GM12878 (cell line): ENCODE measurements around the gene UNKL. TPM values are rescaled to one million over a fixed set of nuclear protein-coding genes. Genes with fewer than 3 reads are reported as not detected.

ENCODE experiments used
- ATAC-seq: fragments of 200-7000 bp; cut with Tn5 transposase; 3 replicates; pipeline ENCODE4 v1.9.1; 2020; ENCODE audit warnings: mild to moderate bottlenecking, moderate library complexity
- BruUV-seq: library from RNA; stranded (reverse); fragments of 400-500 nt; replicated peaks from 2 replicates; lab custom pipeline; 2021; lab: Mats Ljungman, UMichigan
- CTCF ChIA-PET: fragments of 300-600 bp; sonication (Branson Sonifier 250); formaldehyde crosslinking; extraction: SDS; loops from one replicate; lab custom pipeline; 2021; ENCODE audit warnings: inconsistent platforms; lab: Yijun Ruan, JAX
- POLR2A ChIA-PET: fragments of 350-600 bp; formaldehyde crosslinking; extraction: SDS; loops from one replicate; lab custom pipeline; 2021; ENCODE audit warnings: inconsistent platforms; lab: Charles Lee
- RAD21 ChIA-PET: fragments of 300-600 bp; sonication (Branson Sonifier 250); formaldehyde crosslinking; loops from one replicate; lab custom pipeline; 2023; ENCODE audit warnings: antibody characterized with exemption; ENCODE audit not compliant: unreplicated experiment; lab: Charles Lee
- SMC1A ChIA-PET: fragments of 300-600 bp; sonication (Branson Sonifier 250); formaldehyde crosslinking; loops from one replicate; lab custom pipeline; 2023; ENCODE audit not compliant: unreplicated experiment, uncharacterized antibody; lab: Charles Lee
- DNase-seq: peaks from one replicate; pipeline ENCODE4 v3.0.0-alpha.2; 2011; ENCODE audit warnings: low read depth, low spot score
- FAIRE-seq: peaks from 3 replicates; lab custom pipeline; 2011; peaks lifted over from hg19 to GRCh38; lab: Jason Lieb, UNC
- H2AFZ ChIP-seq: 2 replicates; pipeline ENCODE4 v1.6.0; 2011; ENCODE audit warnings: low read depth, low read length, control low read depth; ENCODE audit not compliant: control insufficient read depth
- H3K27ac ChIP-seq: 2 replicates; pipeline ENCODE4 v1.5.1; 2011; ENCODE audit warnings: control low read depth; ENCODE audit not compliant: control insufficient read depth, insufficient read depth
- H3K27me3 ChIP-seq, 2 experiments: replicated peaks in 1 of 2; 2 replicates each; pipeline versions ENCODE4 v1.6.0 to v1.6.1; 2011; ENCODE audit warnings: low read length in 1 of 2; ENCODE audit not compliant: control insufficient read depth in 2 of 2, insufficient read depth in 2 of 2
- H3K36me3 ChIP-seq, 2 experiments: 2 replicates each; pipeline ENCODE4 v1.5.1; 2011; ENCODE audit warnings: low read length in 1 of 2; ENCODE audit not compliant: control insufficient read depth in 2 of 2, insufficient read depth in 2 of 2
- H3K4me1 ChIP-seq: 2 replicates; pipeline ENCODE4 v1.6.1; 2011; ENCODE audit warnings: mild to moderate bottlenecking, low read length, moderate library complexity, mixed read lengths; ENCODE audit not compliant: control insufficient read depth, insufficient read depth
- H3K4me2 ChIP-seq: 2 replicates; pipeline ENCODE4 v1.6.0; 2011; ENCODE audit warnings: control low read depth; ENCODE audit not compliant: control insufficient read depth, insufficient read depth
- H3K4me3 ChIP-seq: fragments of 200-600 bp; sonication (generic); 2 replicates; pipeline ENCODE4 v1.5.1; 2016
- H3K79me2 ChIP-seq: 2 replicates; pipeline ENCODE4 v1.6.0; 2011; ENCODE audit warnings: low read length; ENCODE audit not compliant: control insufficient read depth, insufficient read depth
- H3K9ac ChIP-seq: 2 replicates; pipeline ENCODE4 v1.8.0; 2011; ENCODE audit warnings: low read length, control low read depth, mixed read lengths; ENCODE audit not compliant: control insufficient read depth, insufficient read depth
- H3K9me3 ChIP-seq: replicated peaks from 3 replicates; pipeline ENCODE4 v1.5.1; 2011; ENCODE audit warnings: mild to moderate bottlenecking, low read length; ENCODE audit not compliant: control insufficient read depth, insufficient read depth
- H4K20me1 ChIP-seq: 2 replicates; pipeline ENCODE4 v1.6.0; 2011; ENCODE audit not compliant: control insufficient read depth, insufficient read depth
- ATF7 ChIP-seq: fragments of 450-650 bp; IDR thresholded peaks from 2 replicates; pipeline ENCODE4 v1.6.1; 2016; ENCODE audit warnings: low read depth, mild to moderate bottlenecking
- CHD1 ChIP-seq: IDR thresholded peaks from 2 replicates; pipeline ENCODE4 v1.6.1; 2012; ENCODE audit warnings: low read depth, low read length, improper control_type of control experiment
- KAT2A ChIP-seq: conservative IDR thresholded peaks from 2 replicates; pipeline ENCODE4 v1.6.1; 2011; ENCODE audit warnings: low read depth, low read length; ENCODE audit not compliant: control insufficient read depth
- MTA2 ChIP-seq: fragments of 450-650 bp; IDR thresholded peaks from 2 replicates; pipeline ENCODE4 v1.6.1; 2016; ENCODE audit warnings: low read depth, mild to moderate bottlenecking, moderate library complexity
- NFYA ChIP-seq: IDR thresholded peaks from 2 replicates; pipeline ENCODE4 v1.6.1; 2011; ENCODE audit warnings: low read depth, mild to moderate bottlenecking, low read length, improper control_type of control experiment, borderline replicate concordance
- RAD21 ChIP-seq: IDR thresholded peaks from 2 replicates; pipeline ENCODE4 v1.6.1; 2011; ENCODE audit warnings: mild to moderate bottlenecking, low read depth, low read length, moderate library complexity; ENCODE audit not compliant: insufficient read depth
- RFX5 ChIP-seq: IDR thresholded peaks from 2 replicates; pipeline ENCODE4 v1.6.1; 2011; ENCODE audit warnings: low read depth, low read length, improper control_type of control experiment
- SIN3A ChIP-seq: IDR thresholded peaks from 2 replicates; pipeline ENCODE4 v1.6.1; 2012; ENCODE audit warnings: low read depth, low read length, improper control_type of control experiment
- SREBF1 ChIP-seq: IDR thresholded peaks from 2 replicates; pipeline ENCODE4 v1.6.1; 2012; ENCODE audit warnings: mild to moderate bottlenecking, low read length
- SREBF2 ChIP-seq: IDR thresholded peaks from 2 replicates; pipeline ENCODE4 v1.6.1; 2012; ENCODE audit warnings: mild to moderate bottlenecking, low read length
- SUPT20H ChIP-seq: IDR thresholded peaks from 2 replicates; pipeline ENCODE4 v1.6.1; 2011; ENCODE audit warnings: low read depth, mild to moderate bottlenecking, low read length, moderate library complexity, borderline replicate concordance; ENCODE audit not compliant: control insufficient read depth
- WGBS: methylation state at CpG from one replicate; pipeline ENCODE4 v1.1.6; 2016; ENCODE audit warnings: low lambda C conversion rate; ENCODE audit not compliant: insufficient replicate concordance, insufficient coverage; ENCODE audit errors: missing lambda C conversion rate; 5-methylcytosine and 5-hydroxymethylcytosine counted together
- in situ Hi-C: fragments of 300-500 bp; cut with MboI; formaldehyde crosslinking; loops from 9 replicates; pipeline ENCODE4 v1.14.3; 2018; ENCODE audit warnings: mixed read lengths
- intact Hi-C: fragments of 100-400 bp; cut with micrococcal nuclease; formaldehyde crosslinking; loops from one replicate; pipeline ENCODE4 v1.14.2; 2022; ENCODE audit not compliant: unreplicated experiment
- polyA plus RNA-seq, 11 experiments: library from polyadenylated mRNA; depleted of rRNA in 4 of 11; unstranded in 6 of 11; stranded (reverse) in 5 of 11; fragments of >200 nt; fragmentation: Nextera tagmentation in 4 of 11; fragmentation: Illumina TruSeq in 1 of 11; extraction: Ambion mirVana in 4 of 11; extraction: Trizol in 1 of 11; gene quantifications; 1 replicate in 1 of 11; 2 replicates in 10 of 11; pipeline versions ENCODE4 v1.2.1 to v1.2.3, GENCODE V29; 2011 to 2016; ENCODE audit warnings: inconsistent platforms in 2 of 11, missing spikeins in 2 of 11, low read depth in 1 of 11
- total RNA-seq, 4 experiments: library from RNA; depleted of rRNA in 3 of 4; stranded (reverse); fragments of >200 nt in 3 of 4; fragmentation: Illumina TruSeq in 1 of 4; extraction: Trizol in 1 of 4; gene quantifications; 2 replicates each; pipeline versions ENCODE4 v1.2.1 to v1.2.3, GENCODE V29; 2013 to 2021
- TF ChIP-seq, protein P1 (sequence below): fragments of 450-650 bp; IDR thresholded peaks from 2 replicates; pipeline ENCODE4 v1.6.1; 2017; ENCODE audit warnings: mild to moderate bottlenecking, moderate library complexity
- TF ChIP-seq, protein P2 (sequence below): IDR thresholded peaks from 2 replicates; pipeline ENCODE4 v1.6.1; 2012; ENCODE audit warnings: low read length, inconsistent platforms
- TF ChIP-seq, protein P3 (sequence below): IDR thresholded peaks from 2 replicates; pipeline ENCODE4 v1.6.1; 2011; ENCODE audit warnings: borderline replicate concordance, low read depth, mild to moderate bottlenecking, moderate library complexity, mixed read lengths, low read length; ENCODE audit not compliant: insufficient read depth; ENCODE audit errors: extremely low read length

Gene UNKL
- total and polyA plus RNA-seq, 10 of the 15 experiments (the other 5 are each of a cell fraction or from before 2014, with no cell fraction given): 0.40 to 21.6 (median 9.1) TPM

DNA sequence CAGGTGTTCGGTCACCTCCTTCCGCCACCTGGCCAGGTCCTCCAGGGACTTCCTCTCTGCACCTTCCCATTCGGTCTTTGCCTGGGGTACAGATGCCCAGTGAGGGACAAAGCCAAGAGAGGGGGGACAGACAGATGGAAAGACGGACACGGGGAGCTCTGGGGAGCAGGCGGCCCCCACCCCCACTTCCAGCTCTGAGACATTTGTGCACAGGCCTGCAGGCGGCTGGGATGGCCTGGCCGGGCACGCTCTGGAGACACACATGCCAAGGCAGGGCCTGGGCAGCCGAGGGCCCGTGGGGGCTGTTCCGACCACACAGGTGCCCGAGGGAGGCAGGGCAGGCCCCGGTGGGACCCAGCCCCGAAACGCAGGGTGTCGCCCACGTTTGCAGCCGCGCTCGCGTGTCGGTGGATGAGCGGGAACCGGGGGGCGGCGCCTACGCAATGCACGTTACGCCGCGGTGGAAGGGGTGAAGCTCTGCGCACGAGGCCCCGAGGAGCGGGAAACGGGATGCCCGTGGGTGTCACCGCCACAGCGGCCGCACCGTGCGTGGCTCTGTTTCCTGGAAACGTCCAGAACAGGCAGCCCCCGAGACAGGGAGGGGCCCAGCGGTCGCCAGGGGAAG is 22.3 kb upstream of the UNKL start (continued):
- TF ChIP-seq ATF7 (no peak), SUPT20H (no peak)
- TF ChIP-seq, protein P1, sequence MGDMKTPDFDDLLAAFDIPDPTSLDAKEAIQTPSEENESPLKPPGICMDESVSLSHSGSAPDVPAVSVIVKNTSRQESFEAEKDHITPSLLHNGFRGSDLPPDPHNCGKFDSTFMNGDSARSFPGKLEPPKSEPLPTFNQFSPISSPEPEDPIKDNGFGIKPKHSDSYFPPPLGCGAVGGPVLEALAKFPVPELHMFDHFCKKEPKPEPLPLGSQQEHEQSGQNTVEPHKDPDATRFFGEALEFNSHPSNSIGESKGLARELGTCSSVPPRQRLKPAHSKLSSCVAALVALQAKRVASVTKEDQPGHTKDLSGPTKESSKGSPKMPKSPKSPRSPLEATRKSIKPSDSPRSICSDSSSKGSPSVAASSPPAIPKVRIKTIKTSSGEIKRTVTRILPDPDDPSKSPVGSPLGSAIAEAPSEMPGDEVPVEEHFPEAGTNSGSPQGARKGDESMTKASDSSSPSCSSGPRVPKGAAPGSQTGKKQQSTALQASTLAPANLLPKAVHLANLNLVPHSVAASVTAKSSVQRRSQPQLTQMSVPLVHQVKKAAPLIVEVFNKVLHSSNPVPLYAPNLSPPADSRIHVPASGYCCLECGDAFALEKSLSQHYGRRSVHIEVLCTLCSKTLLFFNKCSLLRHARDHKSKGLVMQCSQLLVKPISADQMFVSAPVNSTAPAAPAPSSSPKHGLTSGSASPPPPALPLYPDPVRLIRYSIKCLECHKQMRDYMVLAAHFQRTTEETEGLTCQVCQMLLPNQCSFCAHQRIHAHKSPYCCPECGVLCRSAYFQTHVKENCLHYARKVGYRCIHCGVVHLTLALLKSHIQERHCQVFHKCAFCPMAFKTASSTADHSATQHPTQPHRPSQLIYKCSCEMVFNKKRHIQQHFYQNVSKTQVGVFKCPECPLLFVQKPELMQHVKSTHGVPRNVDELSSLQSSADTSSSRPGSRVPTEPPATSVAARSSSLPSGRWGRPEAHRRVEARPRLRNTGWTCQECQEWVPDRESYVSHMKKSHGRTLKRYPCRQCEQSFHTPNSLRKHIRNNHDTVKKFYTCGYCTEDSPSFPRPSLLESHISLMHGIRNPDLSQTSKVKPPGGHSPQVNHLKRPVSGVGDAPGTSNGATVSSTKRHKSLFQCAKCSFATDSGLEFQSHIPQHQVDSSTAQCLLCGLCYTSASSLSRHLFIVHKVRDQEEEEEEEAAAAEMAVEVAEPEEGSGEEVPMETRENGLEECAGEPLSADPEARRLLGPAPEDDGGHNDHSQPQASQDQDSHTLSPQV: no peak

DNA sequence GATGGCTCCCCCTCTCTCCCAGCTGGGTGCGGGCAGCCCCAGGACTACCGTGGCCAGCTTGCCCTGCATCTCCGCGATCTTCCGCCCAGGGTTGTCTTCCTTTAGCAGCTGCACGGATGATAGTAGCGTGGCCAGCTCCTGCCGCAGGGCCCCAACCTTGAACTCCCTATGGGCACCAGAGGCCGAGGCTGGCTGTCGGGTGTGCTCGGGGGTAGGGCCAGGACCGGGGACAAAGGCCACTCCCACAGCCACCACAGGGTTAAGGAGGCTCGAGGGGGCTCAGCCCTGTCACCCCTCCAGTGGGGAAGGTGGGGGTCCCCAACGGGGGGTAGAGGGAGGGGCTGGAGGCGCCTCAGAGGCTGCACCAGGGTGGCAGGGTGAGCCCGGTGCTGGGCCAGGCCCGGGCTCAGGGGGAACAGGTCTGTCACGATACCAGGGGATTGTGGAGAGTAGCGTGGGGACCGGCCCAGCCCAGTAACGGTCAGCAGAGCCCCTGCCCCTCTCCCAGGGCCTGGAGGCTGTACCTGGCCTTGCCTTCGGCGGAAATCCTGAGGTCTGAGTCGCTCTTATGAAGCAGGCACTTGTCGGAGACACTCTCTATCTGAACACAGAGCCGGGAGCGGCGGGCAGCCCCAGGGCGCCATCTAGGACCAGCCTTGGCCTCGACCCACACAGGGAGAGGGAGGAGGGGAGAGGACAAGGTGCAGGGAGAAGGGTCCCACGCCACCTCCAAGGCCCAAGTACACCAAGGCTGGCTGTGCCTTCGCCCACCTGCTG is 21.6 kb upstream of the UNKL start:
- Histone ChIP-seq H2AFZ (no peak overlapping the region), H3K27ac (no peak overlapping the region), H3K79me2 (no peaks in the 10 kb centered on the region), H3K4me2 (no peak overlapping the region), H3K4me3 (no peak overlapping the region), H3K9me3 (no peaks in the 10 kb centered on the region), H3K36me3 (no peaks in the 10 kb centered on the region), H3K4me1 (no peaks in the 10 kb centered on the region), H4K20me1 (no peaks in the 10 kb centered on the region), H3K27me3 (peaks cover 0 to 7% of the 10 kb centered on the region in 2 experiments), H3K9ac (no peak overlapping the region)
- intact Hi-C loops (no loop called here), in situ Hi-C loops (no loop called here)
- RAD21 ChIA-PET: no interaction called here
- CTCF ChIA-PET: no interaction called here
- no TSS peak for BruUV-seq
- ATAC-seq (no peak), FAIRE-seq (no peak), DNase-seq (no peak)
- SMC1A ChIA-PET: no interaction called here
- 62% methylated on average over 30 of the region's 32 CpGs for WGBS
- POLR2A ChIA-PET: no interaction called here
- TF ChIP-seq NFYA: no peak
- TF ChIP-seq, protein P2, sequence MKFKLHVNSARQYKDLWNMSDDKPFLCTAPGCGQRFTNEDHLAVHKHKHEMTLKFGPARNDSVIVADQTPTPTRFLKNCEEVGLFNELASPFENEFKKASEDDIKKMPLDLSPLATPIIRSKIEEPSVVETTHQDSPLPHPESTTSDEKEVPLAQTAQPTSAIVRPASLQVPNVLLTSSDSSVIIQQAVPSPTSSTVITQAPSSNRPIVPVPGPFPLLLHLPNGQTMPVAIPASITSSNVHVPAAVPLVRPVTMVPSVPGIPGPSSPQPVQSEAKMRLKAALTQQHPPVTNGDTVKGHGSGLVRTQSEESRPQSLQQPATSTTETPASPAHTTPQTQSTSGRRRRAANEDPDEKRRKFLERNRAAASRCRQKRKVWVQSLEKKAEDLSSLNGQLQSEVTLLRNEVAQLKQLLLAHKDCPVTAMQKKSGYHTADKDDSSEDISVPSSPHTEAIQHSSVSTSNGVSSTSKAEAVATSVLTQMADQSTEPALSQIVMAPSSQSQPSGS: no peak
- no peak for TF ChIP-seq MTA2
- TF ChIP-seq RAD21: no peak
- no peak for TF ChIP-seq RFX5
- no peak for TF ChIP-seq SREBF2
- TF ChIP-seq CHD1: no peak
- TF ChIP-seq SREBF1: no peak
- TF ChIP-seq KAT2A: no peak
- TF ChIP-seq, protein P3, sequence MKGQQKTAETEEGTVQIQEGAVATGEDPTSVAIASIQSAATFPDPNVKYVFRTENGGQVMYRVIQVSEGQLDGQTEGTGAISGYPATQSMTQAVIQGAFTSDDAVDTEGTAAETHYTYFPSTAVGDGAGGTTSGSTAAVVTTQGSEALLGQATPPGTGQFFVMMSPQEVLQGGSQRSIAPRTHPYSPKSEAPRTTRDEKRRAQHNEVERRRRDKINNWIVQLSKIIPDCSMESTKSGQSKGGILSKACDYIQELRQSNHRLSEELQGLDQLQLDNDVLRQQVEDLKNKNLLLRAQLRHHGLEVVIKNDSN: no peak
- TF ChIP-seq SIN3A: no peak
